GM18499 (cell line): ENCODE results near the gene ASTN2.

ENCODE experiments used
- ATAC-seq: cut with Tn5 transposase; IDR thresholded peaks from one replicate; pipeline ENCODE4 v1.9.1; 2021; ENCODE audit warnings: moderate number of reproducible peaks; ENCODE audit not compliant: insufficient read depth, unreplicated experiment

The ASTN2 gene

DNA sequence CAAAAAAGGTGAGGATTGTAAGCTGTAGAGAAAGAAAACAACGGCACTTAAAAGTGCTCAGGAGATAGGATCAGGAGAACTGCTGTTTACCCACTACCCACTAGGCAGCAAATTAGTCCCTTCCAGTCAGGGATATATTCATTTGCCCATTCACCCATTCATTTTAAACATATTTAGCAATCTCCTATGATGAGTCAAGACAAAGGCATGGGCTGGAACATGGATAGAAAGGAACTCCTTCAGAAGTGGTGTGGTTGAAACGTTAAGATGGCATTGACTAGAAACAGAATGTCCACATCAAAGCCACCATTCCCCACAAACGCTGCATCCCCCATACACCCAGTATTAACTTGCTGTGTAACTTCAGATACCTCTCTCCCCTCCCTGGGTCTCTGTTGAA, 225.7 kb downstream of the ASTN2 start:
- no peak for ATAC-seq

DNA sequence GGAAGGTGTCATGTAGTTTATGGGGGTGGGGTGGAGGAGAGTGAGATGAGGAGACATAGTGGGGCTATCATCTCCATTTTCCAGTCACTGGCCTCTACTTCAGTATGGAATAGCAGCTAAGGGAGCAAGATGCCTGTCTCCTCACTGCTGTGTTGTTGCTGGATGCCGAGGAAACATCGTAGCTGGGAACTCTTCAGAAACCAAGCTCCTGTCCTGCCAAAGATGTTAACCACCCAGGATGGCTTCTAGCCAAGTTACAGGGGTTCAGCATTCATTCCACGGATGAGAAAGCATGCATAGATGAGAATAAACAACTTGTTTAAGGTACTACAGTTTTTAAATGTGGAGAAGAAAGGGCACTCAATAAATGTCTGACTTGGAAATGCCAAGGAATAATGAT, 226.5 kb downstream of the ASTN2 start:
- no peak for ATAC-seq

DNA sequence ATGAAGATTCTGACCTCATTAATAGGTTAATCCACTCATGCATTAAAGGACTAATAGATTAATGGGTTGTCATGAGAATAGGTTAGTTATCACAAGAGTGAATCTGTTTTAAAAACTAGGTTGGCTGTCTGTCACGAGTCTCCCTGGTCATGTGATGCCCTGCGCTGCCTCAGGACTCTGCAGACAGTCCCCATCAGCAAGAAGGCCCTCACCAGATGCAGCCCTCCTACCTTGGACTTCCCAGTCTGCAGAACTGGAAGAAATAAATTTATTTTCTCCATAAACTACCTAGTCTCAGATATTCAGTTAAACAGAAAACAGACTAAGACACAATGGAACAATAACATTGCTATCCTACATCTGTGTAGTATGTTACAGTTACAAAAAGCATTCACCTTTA, 227.4 kb downstream of the ASTN2 start:
- ATAC-seq = no peak

DNA sequence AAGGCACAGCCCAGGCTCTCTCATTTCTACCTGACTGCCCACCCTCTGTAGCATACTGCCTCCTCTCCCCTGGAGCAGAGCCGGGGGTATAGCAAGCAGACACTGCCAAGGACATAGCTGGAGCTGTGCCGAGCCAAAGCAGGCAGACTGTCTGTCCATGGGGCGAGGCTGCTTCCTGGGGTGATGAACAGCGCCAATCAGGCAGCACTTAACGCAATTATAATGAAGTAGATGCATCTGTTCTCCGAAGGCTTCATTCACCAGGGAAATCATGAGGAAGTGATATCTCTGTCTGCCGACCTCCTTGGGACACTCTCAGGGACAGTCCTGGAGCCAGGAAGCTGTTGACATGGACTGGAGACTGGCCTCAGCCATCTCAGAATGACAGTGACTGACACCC, 230.7 kb downstream of the ASTN2 start:
- ATAC-seq = no peak

DNA sequence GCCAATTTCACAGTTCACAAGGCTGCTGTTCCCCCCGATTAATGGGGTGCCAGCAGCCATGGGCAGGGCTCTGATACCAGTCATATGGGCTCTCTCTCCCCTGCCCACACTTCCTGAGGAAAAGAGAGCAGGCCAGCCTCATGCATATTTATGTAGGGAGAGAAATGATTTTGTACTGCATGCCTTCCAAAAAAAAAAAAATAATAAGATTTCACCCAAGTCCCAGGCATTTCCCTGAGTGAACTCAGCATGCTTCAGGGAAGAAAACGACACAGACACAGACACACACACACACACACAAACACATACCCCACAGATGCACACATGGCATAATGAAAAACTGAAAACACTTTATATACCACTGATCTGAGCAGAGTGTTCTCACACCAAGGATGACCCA, 232.8 kb downstream of the ASTN2 start:
- no peak for ATAC-seq

DNA sequence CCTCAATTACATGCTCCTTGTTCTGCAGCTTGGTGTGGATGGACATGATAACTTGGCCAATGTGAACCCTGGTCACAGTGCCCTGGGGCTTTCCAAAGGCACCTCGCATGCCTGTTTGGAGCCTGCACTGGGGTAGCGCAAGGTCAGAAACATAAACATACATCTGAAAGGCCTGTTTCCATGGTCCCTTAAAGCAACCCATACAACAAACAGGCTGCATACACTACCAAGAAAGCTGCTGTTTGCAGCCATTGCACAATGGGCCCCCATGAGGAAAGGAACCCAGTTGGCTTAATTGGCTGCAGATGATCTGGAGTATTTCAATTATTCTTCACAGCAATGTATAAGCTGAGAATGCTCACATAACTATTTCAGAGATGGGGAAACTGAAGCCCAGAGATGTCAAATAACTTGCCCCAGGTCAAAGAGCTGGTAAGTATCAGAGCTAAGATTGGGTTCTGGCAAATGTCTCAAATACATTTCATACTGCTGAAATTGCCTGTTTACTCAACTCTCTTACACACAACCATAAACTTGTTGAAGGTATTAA, 233.9 kb downstream of the ASTN2 start:
- no peak for ATAC-seq

DNA sequence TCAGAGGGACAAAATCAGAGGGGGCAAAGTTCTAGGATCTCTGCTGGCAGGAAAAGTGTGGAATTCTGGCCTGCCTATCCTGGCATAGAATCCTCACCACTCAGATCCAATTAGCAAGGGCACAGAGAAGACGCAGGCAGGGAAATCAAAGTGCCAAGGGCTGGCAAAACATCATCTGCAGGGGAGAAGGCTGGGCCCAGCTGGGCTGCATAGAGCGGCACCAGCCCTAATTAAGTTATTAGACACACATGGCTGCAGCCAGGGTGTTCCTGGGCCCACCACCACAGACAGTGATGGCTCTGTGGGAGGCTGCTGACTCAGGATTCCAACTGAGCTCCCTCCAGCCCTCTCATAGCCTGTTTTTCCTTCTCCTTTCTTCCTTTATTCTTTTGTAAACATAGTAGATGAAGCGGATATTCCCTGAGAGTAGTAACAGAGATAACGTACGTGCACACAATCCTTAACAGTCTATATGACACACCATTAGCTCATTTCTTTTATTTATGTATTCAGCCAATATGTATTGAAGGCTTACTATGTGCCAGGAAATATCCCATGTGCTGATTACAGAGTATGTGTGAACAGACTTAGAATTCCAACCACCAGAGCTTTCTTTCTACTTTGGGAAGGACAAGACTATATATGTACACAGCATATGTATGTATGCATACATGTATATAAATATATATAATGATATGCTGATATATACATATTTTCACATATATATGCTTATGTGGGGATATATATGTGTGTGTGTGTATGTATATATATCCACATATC, 236.1 kb downstream of the ASTN2 start:
- no peak for ATAC-seq

DNA sequence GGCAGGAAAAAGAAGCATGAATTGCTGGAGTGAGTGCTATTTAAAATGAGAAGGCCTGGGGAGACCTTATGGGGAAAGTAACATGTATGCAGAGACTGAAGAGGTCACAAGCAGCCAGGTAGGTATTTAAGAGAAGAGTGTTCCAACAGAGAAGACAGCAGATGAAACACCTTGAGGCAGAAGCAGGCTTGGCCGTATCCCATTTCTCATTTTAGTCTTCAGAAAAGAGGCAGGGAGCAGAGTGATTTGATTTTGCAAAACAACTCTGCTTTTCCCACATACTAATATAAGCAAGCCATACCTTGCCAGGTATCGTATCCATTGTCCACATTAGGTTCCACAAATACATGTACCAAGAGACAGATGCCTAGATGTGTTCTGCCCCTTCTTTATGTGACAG, 244.3 kb downstream of the ASTN2 start:
- ATAC-seq = no peak

DNA sequence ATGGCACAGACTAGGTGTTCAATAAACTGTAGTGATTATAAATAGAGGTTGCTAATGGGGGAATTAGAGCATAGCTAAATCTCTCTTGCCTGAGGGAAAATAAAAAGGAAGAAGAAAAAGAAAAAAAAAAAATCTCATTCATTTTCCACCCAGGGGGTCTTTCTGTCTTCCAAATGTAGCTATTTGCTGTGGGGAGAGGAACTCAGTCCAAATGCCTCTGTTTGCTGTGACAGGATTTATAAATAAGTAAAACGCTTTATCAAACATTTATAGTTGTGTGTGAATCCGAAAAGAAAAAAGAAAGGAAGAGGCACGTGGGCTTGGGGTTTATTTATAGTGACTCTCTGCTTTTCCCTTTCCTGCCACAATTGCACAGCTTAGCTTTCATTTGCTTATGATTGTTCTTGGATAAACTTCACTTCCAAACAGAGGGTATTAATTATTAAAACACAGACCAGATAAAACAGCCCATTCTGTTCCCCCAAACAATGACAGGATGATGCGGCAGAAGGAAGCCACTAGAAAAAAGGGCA, 245.7 kb downstream of the ASTN2 start:
- ATAC-seq = no peak

DNA sequence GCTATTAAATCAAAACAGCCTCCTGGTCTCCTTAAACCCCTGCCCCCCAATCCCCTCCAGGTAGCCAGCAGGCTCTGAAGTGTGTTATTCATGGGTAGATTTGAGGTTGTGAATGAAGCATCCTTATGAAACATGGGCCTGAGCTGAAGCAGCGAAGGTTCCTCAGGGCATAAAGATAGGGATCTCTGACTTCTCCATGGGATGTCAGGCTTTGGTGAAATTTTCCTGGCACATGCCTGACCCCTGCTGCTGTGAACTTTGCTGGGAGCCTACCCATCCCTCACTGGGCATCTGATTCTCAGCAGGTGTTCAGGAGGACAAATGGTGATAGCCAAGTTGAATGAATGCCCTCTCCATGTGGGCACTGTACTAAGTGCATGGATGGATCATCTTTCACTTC, 250.3 kb downstream of the ASTN2 start:
- no peak for ATAC-seq

DNA sequence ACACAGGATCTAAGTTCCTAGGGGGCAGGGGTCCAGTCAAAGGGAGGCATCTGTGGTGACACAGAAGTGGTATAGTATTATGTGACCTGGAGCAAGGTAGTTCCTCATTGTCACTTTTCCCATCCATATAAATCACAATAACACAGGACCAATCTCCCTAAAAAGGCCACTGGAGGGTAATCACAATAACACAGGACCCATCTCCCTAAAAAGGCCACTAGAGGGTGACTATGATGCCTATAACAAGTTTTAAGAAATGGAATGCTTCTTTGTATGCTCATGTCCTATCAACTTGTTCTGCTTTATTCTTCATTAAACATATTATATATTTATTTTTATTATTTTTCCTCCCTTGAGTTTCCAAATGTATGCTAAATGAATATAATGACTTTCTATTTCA, 254.6 kb downstream of the ASTN2 start:
- ATAC-seq = no peak

DNA sequence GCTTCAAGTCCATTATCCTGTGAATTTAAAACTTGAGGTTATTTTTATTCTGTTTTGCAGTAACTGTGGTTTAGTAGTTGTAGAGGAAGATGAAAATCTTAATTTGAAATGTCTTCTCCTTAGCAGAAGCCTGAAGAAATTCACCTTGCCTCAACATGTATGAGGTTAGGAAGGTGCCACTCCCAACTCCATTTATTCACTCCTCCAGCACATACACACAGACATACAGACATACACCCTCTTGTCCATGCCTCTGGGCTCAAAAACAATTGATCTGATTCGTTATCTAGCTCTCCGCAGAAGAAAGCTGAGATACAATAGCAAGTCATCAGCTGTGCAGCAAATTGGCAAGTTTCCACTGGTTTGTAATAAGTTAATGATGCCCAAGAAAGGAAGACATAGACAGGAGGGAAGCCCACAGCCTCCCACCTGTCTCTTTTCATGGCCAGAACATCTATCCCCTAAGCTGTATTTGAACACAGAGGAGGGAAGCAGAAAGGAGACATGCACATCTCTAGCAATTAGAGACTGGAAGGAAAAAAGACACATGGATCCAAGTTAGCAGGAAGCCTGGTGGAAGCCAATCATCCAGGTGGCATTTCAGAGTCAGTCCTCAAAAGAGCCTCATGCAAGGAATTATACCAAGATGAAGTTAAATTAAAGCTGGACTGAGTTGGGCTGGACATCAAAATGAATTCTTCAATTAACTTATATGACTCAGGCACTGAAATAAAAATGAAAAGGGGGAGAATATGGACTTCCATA, 257.9 kb downstream of the ASTN2 start:
- no peak for ATAC-seq

DNA sequence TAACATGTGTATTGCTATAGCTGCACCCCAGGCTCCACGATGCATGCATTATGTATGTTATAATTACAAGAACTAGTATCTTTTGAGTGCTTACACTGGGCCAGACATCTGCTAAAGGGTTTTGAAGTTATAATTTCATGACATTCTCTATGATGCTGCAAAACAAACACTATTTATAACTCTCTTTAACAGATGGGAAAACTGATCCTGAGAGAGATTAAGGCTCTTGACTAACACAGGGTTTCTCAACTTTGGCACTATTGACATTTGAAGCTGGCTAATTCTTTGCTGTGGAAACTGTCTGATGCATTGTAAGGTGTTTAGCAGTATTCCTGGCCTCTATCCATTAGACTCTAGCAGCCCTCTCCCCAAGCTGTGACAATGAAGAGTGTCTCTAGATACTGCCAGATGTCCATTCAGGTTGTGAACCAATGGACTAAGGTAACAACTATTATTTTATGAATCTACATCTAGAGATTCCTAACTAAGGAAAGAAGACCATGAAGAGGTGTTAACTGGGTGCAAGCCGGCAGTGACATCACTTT, 258.6 kb downstream of the ASTN2 start:
- ATAC-seq = no peak

DNA sequence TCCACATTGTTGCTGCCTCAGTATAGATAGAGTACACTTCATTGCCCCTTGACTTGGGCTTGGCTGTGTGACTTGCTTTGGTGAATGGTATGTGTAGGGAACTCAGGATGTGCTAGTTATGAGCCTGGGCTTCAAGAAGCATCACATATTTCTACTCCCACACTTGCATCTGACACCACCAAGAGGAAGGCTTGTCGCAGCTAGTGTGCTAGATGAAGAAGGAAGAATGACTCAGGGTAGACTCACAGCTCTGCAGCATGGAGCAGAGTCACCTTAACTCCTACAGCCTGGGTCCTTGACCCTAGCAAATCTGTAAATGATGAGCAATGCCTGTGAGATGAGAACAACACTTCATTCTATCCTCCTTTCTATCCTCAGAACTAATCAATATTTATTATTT, 261.8 kb downstream of the ASTN2 start:
- no peak for ATAC-seq

DNA sequence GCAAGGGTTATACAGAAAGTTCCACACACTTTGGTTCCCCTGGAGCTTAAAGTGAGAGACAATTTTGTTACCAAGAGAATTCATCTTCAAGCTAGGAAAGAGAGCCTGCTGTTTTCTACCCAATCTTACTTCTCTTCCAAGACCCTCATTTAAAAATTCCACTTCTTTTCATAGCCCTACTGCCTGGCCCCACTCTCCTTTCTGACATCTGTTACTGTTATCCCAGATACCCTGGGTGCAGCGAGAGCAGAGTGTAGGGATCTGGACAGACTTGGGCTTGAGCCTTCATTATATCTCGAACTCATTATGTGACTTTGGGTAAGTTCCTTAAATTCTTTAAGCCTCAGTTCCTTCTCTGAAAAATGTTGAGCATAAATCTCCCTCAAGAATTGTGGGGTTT, 263.1 kb downstream of the ASTN2 start:
- no peak for ATAC-seq

DNA sequence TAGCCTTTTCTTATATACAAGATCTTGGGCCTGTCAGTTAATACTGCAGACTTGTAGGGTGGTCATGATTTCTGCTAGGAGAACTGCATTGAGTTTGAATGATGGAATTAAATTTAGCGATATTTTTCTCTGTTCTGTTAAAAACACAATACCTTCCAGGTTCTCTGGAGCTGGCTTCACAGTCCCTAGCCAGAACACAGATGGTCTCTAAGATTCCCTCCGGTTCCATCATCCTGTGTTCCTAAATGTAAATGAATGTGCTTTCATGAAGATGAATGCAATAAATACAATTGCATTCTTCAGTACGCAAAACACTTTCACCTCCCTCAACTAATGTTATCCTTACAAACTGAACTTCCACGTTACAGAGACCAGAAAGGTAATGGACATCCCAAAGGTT, 264.9 kb downstream of the ASTN2 start:
- no peak for ATAC-seq

DNA sequence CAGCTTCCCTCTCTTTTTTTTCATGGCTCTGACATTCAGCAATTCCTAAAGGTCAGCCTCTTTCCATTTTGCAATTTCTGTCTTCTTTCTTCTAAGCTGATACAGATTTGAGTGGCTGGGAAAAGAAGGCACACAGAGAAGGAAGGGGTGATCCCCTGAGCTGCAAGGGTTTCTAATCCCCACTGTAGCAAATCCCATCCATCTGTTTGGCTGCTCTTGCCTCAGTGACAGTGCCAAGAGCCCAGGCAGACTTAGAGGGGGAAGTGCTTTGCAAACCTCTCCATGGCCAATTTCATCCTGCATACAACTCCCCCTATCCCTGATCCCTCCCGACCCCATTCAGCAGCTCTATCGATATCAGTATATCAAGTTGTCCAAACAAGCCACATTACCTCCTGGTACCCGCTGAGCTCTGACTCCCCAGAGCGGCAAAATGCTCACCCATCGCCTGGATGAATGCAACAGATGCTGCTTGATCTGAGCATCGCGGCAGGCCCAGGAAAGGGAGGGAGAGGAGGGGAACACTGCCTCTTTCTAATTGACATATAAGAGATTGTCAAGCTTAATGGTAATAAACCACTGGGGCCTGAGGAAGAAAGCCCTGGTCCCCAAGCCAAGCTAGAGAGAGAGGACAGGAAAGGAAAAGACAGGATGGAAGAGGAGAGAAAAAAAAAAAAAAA, 268.9 kb downstream of the ASTN2 start:
- ATAC-seq = no peak

DNA sequence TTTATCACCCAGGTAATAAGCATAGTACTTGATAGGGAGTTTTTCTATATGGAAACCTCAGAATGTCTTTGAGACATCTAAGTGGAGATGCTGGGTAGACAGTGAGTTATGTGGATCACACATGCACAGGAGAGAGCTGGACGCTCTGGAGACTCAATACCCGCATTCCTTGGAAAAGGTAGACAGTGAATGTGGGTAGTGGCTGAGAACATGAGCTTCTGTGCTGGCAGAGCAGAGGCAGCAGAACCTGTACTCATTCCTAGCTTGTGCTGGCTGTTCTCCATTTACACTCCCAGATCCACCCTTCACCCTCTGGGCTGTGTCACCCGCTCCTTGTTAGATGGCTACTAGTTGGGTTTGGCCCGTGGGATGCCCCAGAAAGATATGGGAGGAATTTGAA, 269.8 kb downstream of the ASTN2 start:
- ATAC-seq = no peak

DNA sequence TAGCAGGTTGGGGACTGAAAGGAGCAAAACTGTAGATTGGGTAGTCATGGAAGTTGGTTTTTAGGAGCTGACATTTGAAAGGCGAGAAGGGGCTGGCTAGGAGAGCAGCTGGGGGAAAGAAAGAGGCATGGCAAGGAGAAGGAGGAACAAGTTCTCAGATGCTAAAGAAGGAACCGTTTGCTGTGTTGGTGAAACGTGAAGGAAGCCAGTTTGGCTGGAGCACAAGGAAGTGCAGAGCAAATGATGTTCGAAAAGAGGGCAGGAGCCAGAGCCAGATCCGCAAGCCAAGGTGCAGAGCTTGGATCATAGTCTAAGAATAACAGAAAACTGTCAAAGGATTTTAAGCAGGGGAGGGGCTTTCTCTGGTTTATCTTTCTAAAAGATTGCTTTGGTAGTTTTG, 276.6 kb downstream of the ASTN2 start:
- no peak for ATAC-seq

DNA sequence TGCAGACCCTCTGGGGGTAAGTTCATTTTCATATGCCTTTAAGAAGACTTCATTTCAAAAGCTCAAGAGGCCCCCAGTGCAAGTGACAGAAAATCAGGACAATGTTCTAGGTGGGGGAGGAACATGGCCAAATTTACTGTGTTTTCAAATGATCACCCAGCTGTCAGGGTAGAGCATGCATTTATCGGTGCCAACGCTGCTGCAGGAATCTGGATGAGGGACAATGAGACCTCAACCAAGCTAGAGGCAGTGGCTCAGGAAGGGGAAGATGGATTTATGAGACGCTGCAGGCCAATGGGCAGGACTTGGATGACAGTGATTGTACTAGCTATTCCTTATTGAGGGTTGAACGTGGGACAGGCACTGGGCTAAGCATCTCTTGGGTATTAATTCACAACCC, 278.4 kb downstream of the ASTN2 start:
- ATAC-seq = no peak
